DMS114 treated with DMSO at 0.1 percent for 48 hours (cell line): ENCODE results near the gene PTTG2.
"Not testable (repeated sequence)": the region's sequence is repeated elsewhere in the genome, so short reads cannot be mapped to it uniquely, and the experiment has no call there.

Experiments used
- DNase-seq: peaks from one replicate; lab custom pipeline; 2025; ENCODE audit not compliant: unreplicated experiment; lab: John Stamatoyannopoulos, UW

Gene PTTG2

GRCh38 chr4:37953620-37954293 is 6.4 kb upstream of the PTTG2 start:
- no peak for DNase-seq

- DNase-seq: no peak
These were observed 3.3 kb upstream of the PTTG2 start for GRCh38 chr4:37956941-37957340.

- DNase-seq: no peak
These were observed 1.3 kb upstream of the PTTG2 start for GRCh38 chr4:37958932-37959331.

GRCh38 chr4:37960679-37961450 is 667 bp downstream of the PTTG2 start:
- DNase-seq: no peak

- no peak for DNase-seq
These were observed 4.7 kb downstream of the PTTG2 start for GRCh38 chr4:37964734-37965457.

- DNase-seq: no peak
These were observed 5.8 kb downstream of the PTTG2 start for GRCh38 chr4:37966044-37966443.

GRCh38 chr4:37967736-37968135 is 7.5 kb downstream of the PTTG2 start:
- DNase-seq: no peak

- no peak for DNase-seq
These were observed 8.5 kb downstream of the PTTG2 start for GRCh38 chr4:37968747-37969146.

- DNase-seq: no peak
These were observed 10.5 kb downstream of the PTTG2 start for GRCh38 chr4:37970702-37971101.

- DNase-seq: no peak
These were observed 11.0 kb downstream of the PTTG2 start for GRCh38 chr4:37971202-37971601.

GRCh38 chr4:37973441-37973840 is 13.2 kb downstream of the PTTG2 start:
- DNase-seq: no peak

GRCh38 chr4:37975321-37975822 is 15.2 kb downstream of the PTTG2 start:
- not testable (repeated sequence) for DNase-seq

GRCh38 chr4:37976507-37976906 is 16.3 kb downstream of the PTTG2 start:
- no peak for DNase-seq

GRCh38 chr4:37976991-37977470 is 16.8 kb downstream of the PTTG2 start:
- DNase-seq: peak; percentile 25

- peak; percentile 15 for DNase-seq
These were observed 17.5 kb downstream of the PTTG2 start for GRCh38 chr4:37977471-37978247.

GRCh38 chr4:37978248-37978924 is 18.2 kb downstream of the PTTG2 start:
- DNase-seq: no peak

- no peak for DNase-seq
These were observed 20.0 kb downstream of the PTTG2 start for GRCh38 chr4:37980246-37980645.

GRCh38 chr4:37981425-37981824 is 21.2 kb downstream of the PTTG2 start:
- DNase-seq: no peak

GRCh38 chr4:37981844-37982720 is 21.9 kb downstream of the PTTG2 start:
- no peak for DNase-seq
